Mucosa of gallbladder (tissue), 1 donor: ENCODE data around the gene STOM. TPM values are rescaled to one million over a fixed set of nuclear protein-coding genes. Genes with fewer than 3 reads are reported as not detected.
"Not testable (repeated sequence)": the region's sequence is repeated elsewhere in the genome, so short reads cannot be mapped to it uniquely, and the experiment has no call there.

Source experiments
- DNase-seq: peaks from one replicate; pipeline ENCODE4 v3.0.0-alpha.2; 2020; ENCODE audit warnings: low spot score
- total RNA-seq: library from RNA; stranded (reverse); gene quantifications from one replicate; pipeline ENCODE4 v1.2.1, GENCODE V29; 2021
- donor health status: DM: no; HTN: no; CAD: no.

The STOM gene
- 259 TPM for total RNA-seq

DNA sequence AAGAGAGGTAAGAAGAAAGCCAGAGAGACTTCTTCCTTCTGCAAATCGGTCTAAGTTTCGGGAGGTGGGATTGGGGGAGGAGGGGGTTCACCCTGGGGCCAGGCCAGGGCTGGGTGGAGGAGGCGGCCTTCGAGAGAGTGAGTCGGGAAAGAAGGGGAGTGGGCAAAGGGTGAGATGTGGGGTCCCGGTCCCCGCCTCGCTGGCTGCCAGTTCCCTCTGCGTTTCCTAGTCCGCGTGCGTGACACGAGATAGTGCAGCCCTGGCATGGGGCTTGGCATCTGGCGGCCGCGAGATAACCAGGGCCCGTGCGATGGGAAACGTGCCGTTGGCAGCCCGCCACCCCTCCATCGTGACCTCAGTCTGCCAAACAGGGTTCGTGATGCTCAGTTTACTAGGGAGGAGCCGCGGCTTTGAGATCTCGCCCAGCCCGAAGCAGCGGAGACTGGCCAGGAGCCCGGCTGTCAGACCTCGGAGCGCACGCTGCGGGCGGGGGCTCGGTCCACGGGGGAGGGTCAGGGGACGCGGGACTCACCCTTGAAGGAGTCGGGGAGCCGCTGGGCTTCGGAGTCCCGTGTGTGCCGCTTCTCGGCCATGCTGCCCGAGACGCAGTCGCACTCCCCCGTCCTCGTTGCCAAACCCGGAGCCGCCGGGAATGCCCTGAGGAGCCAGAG, at the start of gene STOM:
Gene STOM (minus strand): TSS at position 656 of the 671 bp plus-strand sequence. CDS start 63 bp downstream, at position 593.
- peak; percentile 88 for DNase-seq

GRCh38 chr9:121411993-121412392, 41.9 kb upstream of the STOM start:
- no peak for DNase-seq

- no peak for DNase-seq
These were observed 35.8 kb upstream of the STOM start for GRCh38 chr9:121405899-121406298.

- DNase-seq: no peak
These were observed 34.9 kb upstream of the STOM start for GRCh38 chr9:121404906-121405305.

DNA sequence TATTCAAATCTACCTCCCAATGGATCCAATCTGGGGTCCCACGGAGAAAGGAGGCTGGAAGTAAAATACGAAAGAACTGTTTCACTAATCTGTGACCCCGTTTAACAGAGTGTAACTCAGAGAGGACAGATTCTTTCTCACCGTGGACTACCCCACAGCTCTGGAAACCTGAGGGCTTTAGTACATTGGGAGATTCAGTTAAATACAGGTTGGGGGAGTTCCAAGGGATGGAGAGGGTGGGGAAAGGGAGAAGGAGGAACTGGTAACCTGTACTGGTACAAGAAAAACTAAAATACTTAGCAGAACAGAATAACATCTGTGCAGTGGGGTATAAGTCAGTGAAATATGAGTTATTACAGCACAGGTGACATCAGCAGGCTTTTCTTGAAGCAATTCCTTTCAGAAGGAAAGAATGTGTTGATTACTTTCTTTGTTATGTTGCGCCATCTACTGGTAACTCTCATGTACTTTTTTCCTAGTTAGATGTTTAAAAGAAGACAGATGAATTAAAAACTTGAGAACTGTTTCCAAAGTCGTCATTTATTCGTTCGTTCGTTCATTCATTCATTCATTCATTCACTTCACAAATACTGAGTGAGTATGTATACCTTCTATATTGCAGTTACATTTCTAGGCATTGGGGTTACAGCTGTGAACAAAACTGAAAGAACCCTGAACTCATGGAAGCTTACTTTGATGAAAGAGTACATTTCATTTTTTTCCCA, 30.0 kb upstream of the STOM start:
- no peak for DNase-seq

DNA sequence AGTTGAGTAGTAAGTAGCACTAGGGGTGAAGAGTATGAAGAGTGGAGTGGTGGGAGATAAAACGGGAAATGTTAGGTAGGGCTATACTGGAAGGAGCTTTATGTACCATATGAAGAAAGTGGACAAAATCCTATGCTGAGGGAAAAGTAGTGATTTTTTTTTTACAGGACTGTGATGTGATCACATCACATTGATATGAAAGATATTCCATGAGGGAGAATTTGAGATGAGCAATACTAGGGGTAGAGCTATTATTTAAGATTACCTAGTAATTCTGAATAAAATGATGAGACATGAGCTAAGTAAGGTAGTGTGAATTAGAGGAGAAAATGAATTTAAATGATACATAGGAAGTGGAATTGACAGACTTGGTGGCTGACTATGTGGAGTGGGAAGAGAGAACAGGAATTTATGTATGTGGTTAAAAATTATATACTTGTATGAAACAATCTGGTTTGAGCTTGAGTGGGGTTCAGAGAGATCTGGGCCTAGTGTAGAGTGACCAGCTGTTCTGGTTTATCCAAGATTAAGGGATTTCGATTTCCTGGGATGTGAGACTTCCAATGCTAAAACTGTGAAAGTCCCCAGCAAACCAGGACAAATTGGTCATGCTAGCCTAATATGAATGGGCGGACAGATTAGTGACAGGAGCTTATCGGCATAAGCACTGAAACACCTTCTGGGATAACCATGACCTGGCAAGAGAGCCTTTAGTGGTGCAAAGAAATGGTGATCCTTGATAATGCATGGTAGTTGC, 29.3 kb upstream of the STOM start:
- no peak for DNase-seq

- no peak for DNase-seq
These were observed 28.3 kb upstream of the STOM start for GRCh38 chr9:121398374-121398773.

DNA sequence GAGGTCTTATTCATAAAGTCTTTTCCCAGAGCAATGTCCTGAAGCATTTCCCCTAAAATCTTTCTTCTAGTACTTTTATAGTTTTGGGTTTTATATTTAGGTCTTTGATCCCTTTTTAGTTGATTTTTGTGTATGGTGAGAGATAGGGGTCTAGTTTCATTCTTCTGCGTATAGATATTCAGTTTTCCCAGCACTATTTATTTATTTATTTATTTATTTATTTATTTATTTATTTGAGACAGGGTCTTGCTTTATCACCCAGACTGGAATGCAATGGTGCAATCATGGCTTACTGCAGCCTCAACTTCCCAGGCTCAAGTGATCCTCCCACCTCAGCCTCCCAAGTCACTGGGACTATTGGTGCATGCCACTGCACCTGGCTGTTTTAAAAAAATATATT, 27.2 kb upstream of the STOM start:
- DNase-seq: not testable (repeated sequence)

DNA sequence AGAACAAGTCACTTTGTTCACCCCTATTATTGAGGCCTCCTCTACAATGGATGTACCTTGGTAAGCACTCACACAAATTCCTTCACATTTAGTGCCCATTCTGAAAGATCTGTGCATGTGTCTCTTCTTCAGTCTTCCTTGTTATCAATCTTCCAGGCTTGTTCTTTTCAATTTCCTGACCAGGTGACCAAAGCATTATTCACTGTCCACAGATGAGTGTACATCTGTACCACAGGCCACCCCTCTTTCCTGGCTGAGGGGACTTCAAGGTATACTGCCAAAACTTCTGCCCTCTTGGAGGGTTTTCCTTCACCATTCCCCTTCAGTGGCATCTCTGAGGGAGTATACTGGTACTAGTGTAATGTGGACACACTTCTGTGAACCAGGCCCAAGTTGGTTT, 25.5 kb upstream of the STOM start:
- DNase-seq: no peak

- DNase-seq: no peak
These were observed 24.2 kb upstream of the STOM start for GRCh38 chr9:121394292-121394691.

DNA sequence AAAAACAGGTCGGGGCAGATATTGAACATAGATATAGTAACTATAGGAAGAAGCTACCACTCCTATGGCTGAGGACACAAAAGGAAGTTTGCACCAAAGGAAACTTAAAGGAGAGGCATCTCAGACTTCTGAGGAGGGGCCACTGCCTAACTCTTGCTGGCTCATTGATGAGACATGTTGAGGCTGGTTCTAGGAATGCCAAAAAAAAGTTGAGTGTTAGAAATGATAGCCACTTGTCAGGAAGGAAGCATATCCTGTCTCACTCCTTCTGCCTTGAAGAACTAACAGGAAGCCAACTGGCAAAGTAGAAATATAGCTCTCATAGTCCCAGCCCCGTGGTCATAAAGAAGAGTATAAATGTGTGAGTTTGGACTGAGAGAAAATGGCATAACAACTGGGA, 23.3 kb upstream of the STOM start:
- DNase-seq: no peak

DNA sequence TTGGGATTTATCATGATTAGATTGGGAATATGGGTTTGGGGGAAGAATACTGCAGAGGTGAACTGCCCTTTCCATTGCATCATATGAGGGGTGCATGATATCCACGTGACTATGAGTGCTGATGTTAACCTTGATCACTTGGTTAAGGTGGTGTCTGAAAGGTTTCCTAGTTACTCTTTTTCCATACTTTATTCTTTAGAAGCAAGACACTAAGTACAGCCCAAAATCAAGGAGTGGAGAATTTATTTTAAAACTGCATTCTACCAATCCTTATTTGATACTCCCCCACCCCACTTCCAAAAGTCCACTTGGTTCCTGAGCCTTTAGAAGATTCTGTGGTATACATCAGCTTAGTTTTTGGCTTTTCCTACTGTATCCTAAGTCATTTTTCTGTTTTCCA, 20.3 kb upstream of the STOM start:
- no peak for DNase-seq

- DNase-seq: no peak
These were observed 18.3 kb upstream of the STOM start for GRCh38 chr9:121388140-121388905.

- DNase-seq: no peak
These were observed 16.6 kb upstream of the STOM start for GRCh38 chr9:121386442-121387175.

DNA sequence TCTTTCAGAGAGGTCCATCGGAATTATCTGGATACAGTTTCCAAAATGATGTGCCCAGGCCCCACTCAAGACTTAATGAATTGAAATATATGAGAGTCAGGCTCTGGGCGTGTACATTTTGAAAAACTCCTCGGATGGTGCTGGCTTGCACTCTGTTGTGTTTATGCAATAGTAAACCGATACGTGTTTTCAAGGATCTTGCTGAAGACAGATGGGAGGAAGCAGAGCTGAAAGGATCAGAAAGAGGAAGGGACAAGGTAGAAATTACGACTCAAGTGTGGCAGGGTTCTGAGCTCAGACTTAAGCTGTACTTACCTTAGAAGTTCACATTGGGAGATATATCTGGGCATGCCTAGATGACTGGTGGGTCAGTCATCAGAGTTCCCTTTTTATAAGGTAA, 13.7 kb upstream of the STOM start:
- DNase-seq: no peak

GRCh38 chr9:121380846-121381245, 10.8 kb upstream of the STOM start:
- no peak for DNase-seq

- DNase-seq: no peak
These were observed 6.3 kb upstream of the STOM start for GRCh38 chr9:121376214-121376830.

DNA sequence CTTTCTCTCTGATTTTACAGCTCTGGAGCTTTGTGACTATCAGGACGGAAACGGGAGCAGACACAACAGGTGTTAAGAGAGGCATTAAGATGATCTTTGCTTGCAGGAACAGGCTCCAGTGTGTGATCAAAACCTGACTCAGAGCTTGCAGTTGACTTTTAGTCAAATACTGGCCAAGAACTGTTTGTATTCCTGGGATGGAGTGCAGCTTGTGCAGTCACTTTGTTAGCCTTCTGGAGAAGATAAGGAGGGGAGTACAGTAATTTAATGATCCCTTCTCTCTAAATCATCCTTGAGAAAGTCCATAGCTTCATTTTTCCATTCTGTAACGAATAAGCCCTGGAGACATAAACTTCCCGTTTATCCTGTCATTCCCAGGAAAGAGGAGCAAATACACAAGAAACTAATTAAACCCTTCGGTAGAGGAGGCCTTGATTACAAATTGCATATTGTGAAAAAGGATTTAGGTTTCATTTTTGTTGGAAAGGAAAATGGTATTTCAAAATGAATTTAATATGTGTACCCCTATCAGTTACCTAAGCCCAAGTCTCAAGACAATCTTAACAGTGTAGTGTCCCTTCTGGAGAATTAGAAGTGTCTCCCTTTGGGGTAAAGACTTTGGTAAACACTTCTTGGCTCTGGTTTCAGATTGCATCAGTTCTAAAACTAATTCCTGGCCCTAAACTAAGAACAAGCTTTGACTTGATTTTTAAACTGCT, 3.1 kb upstream of the STOM start:
- no peak for DNase-seq

- DNase-seq: no peak
These were observed 2.4 kb upstream of the STOM start for GRCh38 chr9:121372239-121373010.
